ENCODE data around the gene KRT84. TPM values are rescaled to one million over a fixed set of nuclear protein-coding genes. Genes with fewer than 3 reads are reported as not detected.

The KRT84 gene
- total RNA-seq, 2 donors from 2014 or later: not detected

DNA sequence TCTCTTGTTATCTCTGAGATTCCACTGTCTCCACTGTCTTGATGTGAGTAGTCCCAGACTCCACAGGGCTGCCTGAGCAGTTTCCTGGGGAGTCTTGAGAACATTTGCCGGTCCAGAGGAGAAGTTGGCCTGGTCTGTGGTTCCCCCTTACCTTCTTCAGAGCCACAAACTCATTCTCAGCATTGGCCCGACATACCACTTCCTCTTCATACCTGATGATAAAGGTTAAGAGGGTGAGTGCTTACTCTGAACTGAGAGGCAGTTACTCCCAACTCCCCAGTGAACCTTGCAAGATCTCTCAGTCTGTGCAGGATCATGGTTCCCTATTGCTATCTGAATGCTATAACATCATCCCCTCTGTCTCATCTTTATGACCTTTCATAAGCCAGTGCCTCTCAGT is 2.6 kb downstream of the KRT84 start:
- H3K4me3 Mint-ChIP-seq: no peak overlapping the region
- H3K27me3 Mint-ChIP-seq: peaks cover 5% of the 10 kb centered on the region
- no peaks in the 10 kb centered on the region for H3K9me3 Mint-ChIP-seq
- H3K27ac Mint-ChIP-seq: no peak overlapping the region
- H3K4me1 Mint-ChIP-seq: peaks cover 7% of the 10 kb centered on the region
- H3K36me3 Mint-ChIP-seq (ENCODE audit: low read depth): no peaks in the 10 kb centered on the region
- ATAC-seq (replicated peaks): peak; percentile 43

DNA sequence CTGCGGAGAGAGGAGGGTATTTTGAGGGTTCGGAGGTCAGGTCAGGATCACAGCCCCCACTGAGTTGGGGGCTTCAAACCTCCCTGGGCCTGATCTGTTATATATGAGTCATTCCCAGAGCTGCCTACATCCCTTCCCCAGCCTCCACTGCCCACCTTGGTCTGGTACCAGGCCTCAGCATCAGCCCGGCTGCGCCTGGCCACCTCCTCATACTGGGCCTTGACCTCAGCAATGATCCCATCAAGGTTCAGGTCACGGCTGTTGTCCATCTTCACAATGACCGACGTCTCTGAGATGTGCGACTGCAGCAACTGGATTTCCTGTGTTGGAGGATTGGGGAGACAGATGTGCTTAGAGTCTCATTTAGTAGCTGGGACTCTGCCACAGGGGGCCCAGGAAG is 4.2 kb downstream of the KRT84 start:
- no peak for ATAC-seq (replicated peaks)
- Mint-ChIP-seq H3K9me3 (no peaks in the 10 kb centered on the region), H3K27ac (no peak overlapping the region), H3K36me3 (ENCODE audit: low read depth) (no peaks in the 10 kb centered on the region), H3K27me3 (peaks cover 9% of the 10 kb centered on the region), H3K4me3 (no peak overlapping the region), H3K4me1 (peaks cover 7% of the 10 kb centered on the region)

GRCh38 chr12:52380271-52380694 is 5.2 kb downstream of the KRT84 start:
- Mint-ChIP-seq H3K36me3 (ENCODE audit: low read depth) (no peaks in the 10 kb centered on the region), H3K27me3 (peaks cover 9% of the 10 kb centered on the region), H3K4me3 (no peak overlapping the region), H3K4me1 (peaks cover 7% of the 10 kb centered on the region), H3K9me3 (no peaks in the 10 kb centered on the region), H3K27ac (no peak overlapping the region)
- no peak for ATAC-seq (replicated peaks)

GRCh38 chr12:52379536-52379935 is 5.9 kb downstream of the KRT84 start:
- H3K36me3 Mint-ChIP-seq (ENCODE audit: low read depth): no peaks in the 10 kb centered on the region
- no peak overlapping the region for H3K4me3 Mint-ChIP-seq
- H3K27me3 Mint-ChIP-seq: peaks cover 9% of the 10 kb centered on the region
- H3K9me3 Mint-ChIP-seq: no peaks in the 10 kb centered on the region
- peaks cover 7% of the 10 kb centered on the region for H3K4me1 Mint-ChIP-seq
- H3K27ac Mint-ChIP-seq: no peak overlapping the region
- ATAC-seq (replicated peaks): no peak

DNA sequence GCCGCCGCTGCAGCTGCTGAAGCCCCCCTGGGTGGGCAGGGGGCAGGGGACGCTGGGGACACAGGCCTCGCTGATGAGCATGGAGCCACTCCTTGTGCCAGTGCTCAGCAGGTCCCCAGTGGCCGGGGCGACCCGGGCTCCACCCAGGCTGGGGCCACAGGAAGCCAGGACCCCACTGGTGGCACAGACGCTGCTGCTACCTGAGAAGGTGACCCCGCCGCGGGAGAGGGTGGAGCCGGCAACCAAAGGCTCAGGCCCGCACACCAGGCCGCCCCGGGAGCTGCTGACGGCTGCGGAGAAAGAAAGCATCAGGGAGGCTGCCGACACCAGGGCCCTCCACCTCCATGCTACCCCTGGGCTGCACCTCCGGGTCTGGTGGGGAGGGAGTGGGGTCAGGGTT is 7.4 kb downstream of the KRT84 start:
- no peak for ATAC-seq (replicated peaks)
- H3K27me3 Mint-ChIP-seq: peaks cover 9% of the 10 kb centered on the region
- no peaks in the 10 kb centered on the region for H3K36me3 Mint-ChIP-seq (ENCODE audit: low read depth)
- H3K4me1 Mint-ChIP-seq: peaks cover 6% of the 10 kb centered on the region
- H3K9me3 Mint-ChIP-seq: no peaks in the 10 kb centered on the region
- H3K4me3 Mint-ChIP-seq: no peak overlapping the region
- H3K27ac Mint-ChIP-seq: no peak overlapping the region

DNA sequence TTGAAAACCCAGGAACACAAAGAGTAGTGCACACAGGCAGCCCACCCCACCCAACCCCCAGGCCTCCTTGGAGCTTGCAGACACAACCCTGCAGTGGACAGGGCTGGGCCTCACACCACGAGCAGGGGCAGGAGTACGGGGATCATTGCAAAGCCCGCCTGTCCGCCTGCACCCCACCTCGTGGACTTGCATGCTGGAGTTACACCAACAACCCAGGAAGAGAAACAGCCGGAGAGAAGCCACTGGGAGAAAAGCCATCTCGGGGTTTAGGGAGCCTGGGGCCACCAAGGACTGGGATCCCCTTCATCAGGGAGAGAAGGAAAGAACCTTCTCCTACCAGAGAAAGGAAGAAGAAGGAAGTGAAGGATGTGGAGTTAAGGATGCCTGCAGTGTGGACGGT is 8.2 kb downstream of the KRT84 start:
- Mint-ChIP-seq H3K9me3 (no peaks in the 10 kb centered on the region), H3K4me3 (no peak overlapping the region), H3K4me1 (no peaks in the 10 kb centered on the region), H3K27me3 (peaks cover 9% of the 10 kb centered on the region), H3K36me3 (ENCODE audit: low read depth) (no peaks in the 10 kb centered on the region), H3K27ac (no peak overlapping the region)
- ATAC-seq (replicated peaks): no peak

DNA sequence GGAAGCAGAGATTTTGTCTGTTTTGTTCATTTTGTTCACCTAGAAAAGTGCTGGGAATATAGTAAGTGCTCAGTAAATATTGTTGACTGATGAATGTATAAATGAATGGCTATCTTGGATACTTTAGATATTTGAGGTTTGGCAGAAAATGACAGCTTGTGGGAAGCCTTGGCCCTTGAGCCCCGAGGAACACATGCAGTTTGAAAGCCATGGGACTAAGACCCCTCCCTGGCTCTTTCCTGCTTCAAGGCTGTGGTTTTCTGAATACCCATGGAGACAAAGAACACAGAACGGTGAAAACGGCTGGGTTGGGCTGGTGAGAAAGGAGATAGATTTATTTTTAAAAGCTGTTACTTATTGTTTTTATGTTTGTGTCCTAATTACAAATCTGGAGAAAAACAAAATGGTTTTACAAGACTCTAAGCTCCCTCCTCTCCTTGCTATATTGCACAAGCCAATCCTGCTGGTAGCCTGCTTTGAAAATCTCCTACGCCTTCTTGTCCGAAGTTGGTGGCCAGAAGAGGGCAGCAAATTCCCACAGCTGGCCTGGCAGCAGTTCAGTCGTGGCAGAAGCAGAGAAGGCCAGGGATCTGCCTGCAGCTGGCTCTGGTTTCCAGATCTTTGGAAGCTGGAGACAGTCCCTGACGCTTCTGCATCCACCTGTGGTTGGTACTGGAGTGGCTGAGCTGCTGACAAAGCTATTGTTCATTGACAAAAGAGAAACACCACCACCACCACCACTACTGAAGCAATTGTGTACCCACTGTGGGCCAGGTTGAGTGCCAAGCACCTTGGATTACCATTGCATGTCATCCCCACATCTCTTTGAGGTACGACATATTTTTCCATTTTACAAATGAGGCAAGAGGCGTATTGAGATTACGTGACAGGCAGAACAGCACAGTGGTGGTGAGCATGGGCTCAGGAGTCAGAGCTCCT is 13.0 kb downstream of the KRT84 start:
- no peak overlapping the region for H3K4me3 Mint-ChIP-seq
- no peaks in the 10 kb centered on the region for H3K9me3 Mint-ChIP-seq
- no peak overlapping the region for H3K27ac Mint-ChIP-seq
- no peaks in the 10 kb centered on the region for H3K4me1 Mint-ChIP-seq
- ATAC-seq (replicated peaks): peak; percentile 50
- peaks cover 21% of the 10 kb centered on the region for H3K27me3 Mint-ChIP-seq
- no peaks in the 10 kb centered on the region for H3K36me3 Mint-ChIP-seq (ENCODE audit: low read depth)

- Mint-ChIP-seq H3K27me3 (peaks cover 23% of the 10 kb centered on the region), H3K27ac (no peak overlapping the region), H3K4me3 (no peak overlapping the region), H3K36me3 (ENCODE audit: low read depth) (no peaks in the 10 kb centered on the region), H3K9me3 (no peaks in the 10 kb centered on the region), H3K4me1 (no peaks in the 10 kb centered on the region)
- no peak for ATAC-seq (replicated peaks)
These were observed 13.7 kb downstream of the KRT84 start for GRCh38 chr12:52371716-52372115.

GRCh38 chr12:52370926-52371608 is 14.4 kb downstream of the KRT84 start:
- no peak for ATAC-seq (replicated peaks)
- Mint-ChIP-seq H3K9me3 (no peaks in the 10 kb centered on the region), H3K27ac (no peak overlapping the region), H3K36me3 (ENCODE audit: low read depth) (no peaks in the 10 kb centered on the region), H3K4me1 (no peaks in the 10 kb centered on the region), H3K27me3 (peaks cover 20% of the 10 kb centered on the region), H3K4me3 (no peak overlapping the region)

GRCh38 chr12:52369809-52370208 is 15.6 kb downstream of the KRT84 start:
- H3K4me1 Mint-ChIP-seq: no peaks in the 10 kb centered on the region

GRCh38 chr12:52369211-52369610 is 16.2 kb downstream of the KRT84 start:
- no peak for ATAC-seq (replicated peaks)
- Mint-ChIP-seq H3K27me3 (peaks cover 20% of the 10 kb centered on the region), H3K4me1 (no peaks in the 10 kb centered on the region), H3K27ac (no peak overlapping the region), H3K36me3 (ENCODE audit: low read depth) (no peaks in the 10 kb centered on the region), H3K9me3 (no peaks in the 10 kb centered on the region), H3K4me3 (no peak overlapping the region)

More at GRCh38 chr12:52369809-52370208, 15.6 kb downstream of the KRT84 start:
- Mint-ChIP-seq H3K4me3 (no peak overlapping the region), H3K36me3 (ENCODE audit: low read depth) (no peaks in the 10 kb centered on the region), H3K9me3 (no peaks in the 10 kb centered on the region), H3K27me3 (peaks cover 20% of the 10 kb centered on the region), H3K27ac (no peak overlapping the region)
- ATAC-seq (replicated peaks): no peak

- no peak for ATAC-seq (replicated peaks)
These were observed 16.9 kb downstream of the KRT84 start for GRCh38 chr12:52368508-52368907.

GRCh38 chr12:52367876-52368275 is 17.6 kb downstream of the KRT84 start:
- Mint-ChIP-seq H3K27ac (no peak overlapping the region), H3K27me3 (peaks cover 20% of the 10 kb centered on the region), H3K4me3 (no peak overlapping the region), H3K36me3 (ENCODE audit: low read depth) (no peaks in the 10 kb centered on the region), H3K9me3 (no peaks in the 10 kb centered on the region), H3K4me1 (no peaks in the 10 kb centered on the region)
- ATAC-seq (replicated peaks): no peak

More at GRCh38 chr12:52368508-52368907, 16.9 kb downstream of the KRT84 start:
- Mint-ChIP-seq H3K9me3 (no peaks in the 10 kb centered on the region), H3K4me3 (no peak overlapping the region), H3K27ac (no peak overlapping the region), H3K36me3 (ENCODE audit: low read depth) (no peaks in the 10 kb centered on the region), H3K4me1 (no peaks in the 10 kb centered on the region), H3K27me3 (peaks cover 20% of the 10 kb centered on the region)

- Mint-ChIP-seq H3K4me3 (no peak within 1 kb of the TSS), H3K9me3 (no peaks in the 10 kb centered on the region), H3K27me3 (peaks cover 19% of the 10 kb centered on the region), H3K4me1 (no peaks in the 10 kb centered on the region), H3K36me3 (ENCODE audit: low read depth) (no peaks in the 10 kb centered on the region), H3K27ac (no peak within 1 kb of the TSS)
- no peak for ATAC-seq (replicated peaks)
These were observed 18.5 kb downstream of the KRT84 start, which contains the start of gene KRT85 for GRCh38 chr12:52366738-52367485. KRT85 (minus strand) TSS chr12:52367481; CDS start chr12:52367405, 76 bp downstream.

Measured in activated T-helper 17 cell treated with anti-CD3 and anti-CD28 coated beads, Interleukin-2, amount 50 U/mL, for 72 hours (primary cell).